ENCODE data around the gene FAM151A.
"Not testable (repeated sequence)": the region's sequence is repeated elsewhere in the genome, so short reads cannot be mapped to it uniquely, and the experiment has no call there.

Gene FAM151A

GRCh38 chr1:54636461-54637446, 13.4 kb upstream of the FAM151A start:
- in situ Hi-C loops (cut with MboI; ENCODE audit: low sequenced_read_pairs) = not testable (repeated sequence)

- in situ Hi-C loops (cut with MboI; ENCODE audit: low sequenced_read_pairs) = not testable (repeated sequence)
These were observed 12.5 kb upstream of the FAM151A start for GRCh38 chr1:54635804-54636203.

- in situ Hi-C loops (cut with MboI; ENCODE audit: low sequenced_read_pairs) = no loop called here
These were observed 3.9 kb upstream of the FAM151A start for GRCh38 chr1:54627196-54627595.

- in situ Hi-C loops (cut with MboI; ENCODE audit: low sequenced_read_pairs) = no loop called here
These were observed 1.4 kb upstream of the FAM151A start for GRCh38 chr1:54624466-54625464.

GRCh38 chr1:54619749-54620148, 3.6 kb downstream of the FAM151A start:
- in situ Hi-C loops (cut with MboI; ENCODE audit: low sequenced_read_pairs) = no loop called here

- in situ Hi-C loops (cut with MboI; ENCODE audit: low sequenced_read_pairs) = no loop called here
These were observed 7.6 kb downstream of the FAM151A start for GRCh38 chr1:54615531-54616279.

GRCh38 chr1:54614563-54614962, 8.8 kb downstream of the FAM151A start:
- in situ Hi-C loops (cut with MboI; ENCODE audit: low sequenced_read_pairs) = no loop called here

GRCh38 chr1:54614024-54614423, 9.3 kb downstream of the FAM151A start:
- in situ Hi-C loops (cut with MboI; ENCODE audit: low sequenced_read_pairs) = no loop called here

GRCh38 chr1:54611621-54612020, 11.7 kb downstream of the FAM151A start:
- in situ Hi-C loops (cut with MboI; ENCODE audit: low sequenced_read_pairs) = no loop called here

- in situ Hi-C loops (cut with MboI; ENCODE audit: low sequenced_read_pairs) = no loop called here
These were observed 12.4 kb downstream of the FAM151A start for GRCh38 chr1:54610601-54611580.

GRCh38 chr1:54610048-54610447, 13.3 kb downstream of the FAM151A start:
- in situ Hi-C loops (cut with MboI; ENCODE audit: low sequenced_read_pairs) = no loop called here

GRCh38 chr1:54609301-54609921, 13.9 kb downstream of the FAM151A start:
- in situ Hi-C loops (cut with MboI; ENCODE audit: low sequenced_read_pairs) = no loop called here

GRCh38 chr1:54608566-54609230, 14.6 kb downstream of the FAM151A start:
- in situ Hi-C loops (cut with MboI; ENCODE audit: low sequenced_read_pairs) = no loop called here

- in situ Hi-C loops (cut with MboI; ENCODE audit: low sequenced_read_pairs) = no loop called here
These were observed 15.3 kb downstream of the FAM151A start for GRCh38 chr1:54607821-54608565.

GRCh38 chr1:54606990-54607325, 16.4 kb downstream of the FAM151A start:
- in situ Hi-C loops (cut with MboI; ENCODE audit: low sequenced_read_pairs) = no loop called here

- in situ Hi-C loops (cut with MboI; ENCODE audit: low sequenced_read_pairs) = no loop called here
These were observed 17.0 kb downstream of the FAM151A start for GRCh38 chr1:54606096-54606989.
